Inferior parietal cortex (tissue), 1 donor: ENCODE data around the gene RDX.
"Not testable (repeated sequence)": the region's sequence is repeated elsewhere in the genome, so short reads cannot be mapped to it uniquely, and the experiment has no call there.

Experiments used
- DNase-seq: peaks from one replicate; pipeline ENCODE4 v3.0.0-alpha.2; 2016; ENCODE audit errors: extremely low spot score

The RDX gene

GRCh38 chr11:110305169-110306018, 9.0 kb upstream of the RDX start:
- DNase-seq: no peak

- no peak for DNase-seq
These were observed 7.0 kb upstream of the RDX start for GRCh38 chr11:110303414-110303826.

GRCh38 chr11:110301577-110301976, 5.2 kb upstream of the RDX start:
- no peak for DNase-seq

GRCh38 chr11:110301032-110301431, 4.6 kb upstream of the RDX start:
- no peak for DNase-seq

GRCh38 chr11:110299006-110299785, 2.8 kb upstream of the RDX start:
- no peak for DNase-seq

- no peak for DNase-seq
These were observed 1.9 kb upstream of the RDX start for GRCh38 chr11:110298301-110298765.

- no peak for DNase-seq
These were observed 1.4 kb upstream of the RDX start for GRCh38 chr11:110297726-110298300.

GRCh38 chr11:110297076-110297725, 787 bp upstream of the RDX start:
- DNase-seq: peak; percentile 65

GRCh38 chr11:110295531-110296225, 736 bp downstream of the RDX start:
- DNase-seq: peak; percentile 54

- DNase-seq: peak; percentile 52
These were observed 1.3 kb downstream of the RDX start for GRCh38 chr11:110295086-110295485.

GRCh38 chr11:110294509-110294908, 1.9 kb downstream of the RDX start:
- DNase-seq: peak; percentile 42

GRCh38 chr11:110293389-110293788, 3.0 kb downstream of the RDX start:
- no peak for DNase-seq

- DNase-seq: not testable (repeated sequence)
These were observed 4.3 kb downstream of the RDX start for GRCh38 chr11:110292146-110292545.

- DNase-seq: no peak
These were observed 5.7 kb downstream of the RDX start for GRCh38 chr11:110290591-110291334.

GRCh38 chr11:110289472-110289871, 6.9 kb downstream of the RDX start:
- no peak for DNase-seq

GRCh38 chr11:110287537-110287936, 8.9 kb downstream of the RDX start:
- DNase-seq: no peak

- DNase-seq: no peak
These were observed 9.9 kb downstream of the RDX start for GRCh38 chr11:110286298-110287040.

GRCh38 chr11:110283862-110284261, 12.6 kb downstream of the RDX start:
- DNase-seq: no peak

GRCh38 chr11:110280595-110280994, 15.8 kb downstream of the RDX start:
- DNase-seq: not testable (repeated sequence)

GRCh38 chr11:110279881-110280280, 16.5 kb downstream of the RDX start:
- no peak for DNase-seq
